Nephron progenitor cell (in vitro differentiated cells): ENCODE data around the gene ZNF750.
A peak's percentile ranks its signal among the peaks of the same experiment; 100 is the strongest.

Source experiments
- DNase-seq: peaks from one replicate; pipeline ENCODE4 v3.0.0; 2021
- H3K27ac Mint-ChIP-seq: 2 replicates; pipeline ENCODE4 v1.8.0; 2021; ENCODE audit warnings: mild to moderate bottlenecking, moderate library complexity, mixed read lengths
- H3K27me3 Mint-ChIP-seq: 2 replicates; pipeline ENCODE4 v1.8.0; 2021; ENCODE audit warnings: mild to moderate bottlenecking, low read depth, mixed read lengths; ENCODE audit not compliant: poor library complexity
- H3K36me3 Mint-ChIP-seq: 2 replicates; pipeline ENCODE4 v1.8.0; 2021; ENCODE audit warnings: low read depth, mixed read lengths
- H3K4me1 Mint-ChIP-seq: 2 replicates; pipeline ENCODE4 v1.8.0; 2021; ENCODE audit warnings: mixed read lengths
- H3K4me3 Mint-ChIP-seq: 2 replicates; pipeline ENCODE4 v1.8.0; 2021; ENCODE audit warnings: mild to moderate bottlenecking, moderate library complexity, mixed read lengths
- H3K9me3 Mint-ChIP-seq: 2 replicates; pipeline ENCODE4 v1.8.0; 2021; ENCODE audit warnings: mild to moderate bottlenecking, moderate library complexity, mixed read lengths
- TF ChIP-seq, protein P1 (sequence below): fragments of 200-600 bp; sonication (generic); IDR thresholded peaks from 2 replicates; pipeline ENCODE4 v1.5.0; 2021; ENCODE audit warnings: antibody characterized with exemption

ZNF750 gene

DNA sequence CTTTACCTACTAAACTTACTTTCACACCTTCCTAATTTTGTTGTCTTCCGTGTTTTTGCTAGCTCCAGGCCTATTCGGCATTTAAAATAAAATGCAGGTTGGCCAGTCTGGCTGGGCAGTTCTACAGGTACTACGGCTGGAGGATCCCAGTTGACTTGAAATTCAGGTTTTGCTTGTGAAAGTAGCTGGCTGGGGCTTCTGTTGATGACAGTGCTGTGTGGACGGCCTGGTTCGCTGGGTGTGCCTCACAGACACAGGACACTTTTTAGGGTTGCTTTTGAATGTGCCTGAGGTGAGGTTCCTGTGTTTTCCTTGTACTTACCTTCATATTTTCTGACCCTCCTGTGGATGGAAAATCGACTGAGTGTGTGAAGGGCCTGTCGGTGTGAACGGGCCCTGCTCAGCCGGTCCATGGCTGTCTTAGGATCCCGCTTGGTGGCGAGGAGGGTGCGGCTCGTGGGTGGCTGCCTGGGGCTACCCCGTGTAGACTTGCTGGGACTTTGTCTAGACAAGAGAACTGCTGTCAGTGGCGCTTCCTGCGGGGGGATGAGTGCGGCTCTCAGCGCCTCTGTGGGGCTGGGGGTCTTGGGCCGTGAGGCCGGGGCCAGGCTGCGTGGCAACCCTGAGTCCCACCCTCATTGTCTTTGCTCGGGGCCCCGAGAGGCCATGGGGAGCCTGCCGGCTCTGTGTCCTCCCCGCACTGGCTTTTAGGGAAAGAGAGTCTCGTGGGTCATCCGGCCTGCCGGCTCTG, 18.7 kb upstream of the ZNF750 start:
- Mint-ChIP-seq H3K27me3 (peaks cover 3% of the 10 kb centered on the region), H3K4me1 (peaks cover 62% of the 10 kb centered on the region), H3K27ac (peak overlapping the region; percentile 99), H3K36me3 (peaks cover 38% of the 10 kb centered on the region), H3K9me3 (peaks cover 8% of the 10 kb centered on the region), H3K4me3 (no peak overlapping the region)
- no peak for DNase-seq
- TF ChIP-seq, protein P1, sequence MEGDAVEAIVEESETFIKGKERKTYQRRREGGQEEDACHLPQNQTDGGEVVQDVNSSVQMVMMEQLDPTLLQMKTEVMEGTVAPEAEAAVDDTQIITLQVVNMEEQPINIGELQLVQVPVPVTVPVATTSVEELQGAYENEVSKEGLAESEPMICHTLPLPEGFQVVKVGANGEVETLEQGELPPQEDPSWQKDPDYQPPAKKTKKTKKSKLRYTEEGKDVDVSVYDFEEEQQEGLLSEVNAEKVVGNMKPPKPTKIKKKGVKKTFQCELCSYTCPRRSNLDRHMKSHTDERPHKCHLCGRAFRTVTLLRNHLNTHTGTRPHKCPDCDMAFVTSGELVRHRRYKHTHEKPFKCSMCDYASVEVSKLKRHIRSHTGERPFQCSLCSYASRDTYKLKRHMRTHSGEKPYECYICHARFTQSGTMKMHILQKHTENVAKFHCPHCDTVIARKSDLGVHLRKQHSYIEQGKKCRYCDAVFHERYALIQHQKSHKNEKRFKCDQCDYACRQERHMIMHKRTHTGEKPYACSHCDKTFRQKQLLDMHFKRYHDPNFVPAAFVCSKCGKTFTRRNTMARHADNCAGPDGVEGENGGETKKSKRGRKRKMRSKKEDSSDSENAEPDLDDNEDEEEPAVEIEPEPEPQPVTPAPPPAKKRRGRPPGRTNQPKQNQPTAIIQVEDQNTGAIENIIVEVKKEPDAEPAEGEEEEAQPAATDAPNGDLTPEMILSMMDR = no peak

DNA sequence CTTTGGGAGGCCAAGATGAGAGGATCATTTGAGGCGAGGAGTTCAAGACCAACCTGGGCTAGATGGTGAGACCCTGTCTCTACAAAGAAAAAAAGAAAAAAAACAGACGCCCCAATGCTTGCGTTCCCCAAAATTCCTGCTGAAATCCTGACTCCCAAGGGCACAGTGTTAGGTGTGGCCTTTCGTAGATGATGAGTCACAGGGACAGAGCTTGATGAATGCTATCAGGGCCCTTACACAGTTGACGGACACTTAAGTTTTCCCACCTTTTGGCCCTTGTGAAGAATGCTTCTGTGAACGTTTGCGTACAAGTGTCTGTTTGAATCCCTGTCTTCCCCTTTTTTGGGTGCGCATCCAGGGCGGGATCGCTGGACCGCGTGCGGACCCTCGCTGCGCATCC, 16.5 kb upstream of the ZNF750 start:
- TF ChIP-seq, protein P1 = no peak
- Mint-ChIP-seq H3K9me3 (peaks cover 8% of the 10 kb centered on the region), H3K4me1 (peaks cover 54% of the 10 kb centered on the region), H3K27me3 (peaks cover 3% of the 10 kb centered on the region), H3K4me3 (no peak overlapping the region), H3K36me3 (peaks cover 40% of the 10 kb centered on the region), H3K27ac (no peak overlapping the region)
- no peak for DNase-seq

DNA sequence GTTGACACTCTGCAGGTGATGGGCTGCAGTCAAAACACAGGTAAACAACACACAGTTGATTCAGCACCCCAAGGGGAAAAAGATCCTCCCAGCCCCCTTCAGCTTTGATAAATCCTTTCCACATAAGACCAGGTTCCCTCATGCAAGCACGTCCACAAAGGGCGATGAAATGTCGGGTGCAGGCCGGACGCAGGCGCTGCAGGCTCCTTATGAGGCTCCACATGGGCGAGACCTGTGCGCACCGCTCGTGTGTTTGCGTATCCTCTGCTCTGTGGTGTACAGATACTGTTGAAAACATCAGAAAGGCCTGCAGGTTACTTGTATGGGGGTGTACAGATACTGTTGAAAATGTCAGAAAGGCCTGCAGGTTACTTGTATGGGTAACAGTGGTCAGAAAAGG, 14.4 kb upstream of the ZNF750 start:
- H3K4me3 Mint-ChIP-seq = no peak overlapping the region
- peaks cover 45% of the 10 kb centered on the region for H3K4me1 Mint-ChIP-seq
- DNase-seq = no peak
- H3K27ac Mint-ChIP-seq = peak overlapping the region; percentile 40
- H3K36me3 Mint-ChIP-seq = peaks cover 50% of the 10 kb centered on the region
- H3K9me3 Mint-ChIP-seq = peaks cover 8% of the 10 kb centered on the region
- H3K27me3 Mint-ChIP-seq = peaks cover 3% of the 10 kb centered on the region
- TF ChIP-seq, protein P1 = no peak

DNA sequence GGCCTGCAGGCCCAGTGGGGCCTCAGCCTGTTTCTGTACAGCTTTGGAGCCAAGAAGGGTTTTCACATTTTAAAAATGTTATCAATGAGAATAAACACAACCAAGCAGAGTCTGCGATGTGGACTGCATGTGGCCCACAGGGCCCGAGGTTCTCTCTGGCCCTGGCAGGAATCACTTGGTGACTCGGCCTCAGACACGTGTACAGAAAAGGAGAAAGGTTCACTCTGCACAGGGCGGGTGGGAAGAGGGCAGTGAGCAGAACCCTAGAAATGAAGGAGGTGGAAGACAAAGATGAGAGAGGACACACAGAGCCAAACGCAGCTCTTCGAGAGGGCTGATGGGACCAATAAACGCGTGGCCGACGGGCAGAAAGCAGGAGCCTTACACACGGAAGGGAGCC, 11.6 kb upstream of the ZNF750 start:
- Mint-ChIP-seq H3K36me3 (peaks cover 48% of the 10 kb centered on the region), H3K4me1 (peaks cover 49% of the 10 kb centered on the region), H3K9me3 (peaks cover 4% of the 10 kb centered on the region), H3K27ac (peak overlapping the region; percentile 61), H3K4me3 (no peak overlapping the region), H3K27me3 (peaks cover 4% of the 10 kb centered on the region)
- DNase-seq = no peak
- TF ChIP-seq, protein P1 = no peak

DNA sequence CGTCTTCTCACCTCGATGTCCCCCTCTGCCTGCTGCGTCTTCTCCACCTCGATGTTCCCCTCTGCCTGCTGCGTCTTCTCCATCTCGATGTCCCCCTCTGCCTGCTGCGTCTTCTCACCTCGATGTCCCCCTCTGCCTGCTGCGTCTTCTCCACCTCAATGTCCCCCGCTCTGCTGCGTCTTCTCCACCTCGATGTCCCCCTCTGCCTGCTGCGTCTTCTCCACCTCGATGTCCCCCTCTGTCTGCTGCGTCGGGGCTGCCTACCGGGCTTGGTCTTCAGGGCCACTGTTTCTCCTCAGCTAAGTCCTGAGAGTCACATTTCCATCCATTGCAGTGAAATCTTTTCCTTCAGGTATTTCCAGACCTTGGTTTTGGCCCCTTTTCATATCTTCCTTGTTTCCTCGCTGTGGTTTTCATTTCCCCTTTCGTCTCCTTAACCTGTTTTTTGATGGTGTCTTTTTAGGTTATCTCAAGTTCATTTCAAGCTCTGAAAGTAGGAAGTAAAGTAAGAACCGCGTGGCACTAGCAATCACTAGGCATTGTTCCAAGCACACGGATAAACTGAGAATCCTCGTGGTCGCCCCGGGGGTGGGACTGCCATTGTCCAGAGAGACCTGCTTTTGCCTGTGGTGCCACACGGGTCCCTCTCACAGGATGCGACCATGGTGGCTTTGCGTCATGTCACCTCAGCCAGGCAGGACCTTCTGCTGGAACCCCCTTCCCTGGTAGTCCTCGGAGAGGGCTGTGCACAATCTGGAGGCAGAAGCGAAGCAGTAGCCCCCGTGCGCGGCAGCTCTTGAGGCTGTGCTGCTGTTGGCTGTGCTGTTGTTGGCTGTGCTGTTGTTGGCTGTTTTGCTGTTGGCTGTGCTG, 9.5 kb upstream of the ZNF750 start:
- no peak for DNase-seq
- Mint-ChIP-seq H3K4me3 (no peak overlapping the region), H3K36me3 (peaks cover 33% of the 10 kb centered on the region), H3K27me3 (peaks cover 4% of the 10 kb centered on the region), H3K4me1 (peaks cover 68% of the 10 kb centered on the region), H3K27ac (peak overlapping the region; percentile 9), H3K9me3 (no peaks in the 10 kb centered on the region)
- TF ChIP-seq, protein P1 = no peak
